K562 (cell line): ENCODE measurements around the gene KLHL14. TPM values are rescaled to one million over a fixed set of nuclear protein-coding genes. Genes with fewer than 3 reads are reported as not detected.

Experiments used
- ATAC-seq: fragments of 200-7000 bp; cut with Tn5 transposase; 3 replicates; pipeline ENCODE4 v1.9.1; 2020; ENCODE audit warnings: moderate library complexity
- BruUV-seq: library from RNA; stranded (reverse); fragments of 400-500 nt; replicated peaks from 2 replicates; lab custom pipeline; 2021; lab: Mats Ljungman, UMichigan
- CTCF ChIA-PET: fragments of 300-600 bp; formaldehyde crosslinking; extraction: SDS; loops from one replicate; lab custom pipeline; 2021; ENCODE audit warnings: low intra/inter-chr PET ratio; lab: Yijun Ruan, JAX
- POLR2A ChIA-PET: fragments of 300-600, 350-650 bp; sonication (Branson Sonifier 250); formaldehyde crosslinking; extraction: SDS; loops from one replicate; lab custom pipeline; 2021; ENCODE audit warnings: antibody characterized with exemption, inconsistent platforms; lab: Yijun Ruan, JAX
- DNase-seq, 4 experiments: peaks; one replicate each; pipeline versions ENCODE4 v3.0.0 to v3.0.0-alpha.2; 2011 to 2018; ENCODE audit warnings: low spot score in 3 of 4, mixed read lengths in 3 of 4; ENCODE audit errors: extremely low read depth in 1 of 4
- FAIRE-seq: peaks from 2 replicates; lab custom pipeline; 2011; peaks lifted over from hg19 to GRCh38; lab: Jason Lieb, UNC
- H2AFZ ChIP-seq: 2 replicates; pipeline ENCODE4 v1.6.0; 2011; ENCODE audit warnings: low read depth, low read length, control low read depth, inconsistent platforms
- H3K27ac ChIP-seq: fragments of 200-600 bp; 3 replicates; pipeline ENCODE4 v1.8.0; 2011; ENCODE audit warnings: low read depth, mild to moderate bottlenecking, control low read depth, inconsistent platforms, low read length, moderate library complexity, mixed read lengths; ENCODE audit errors: extremely low read depth
- H3K27me3 ChIP-seq, 2 experiments: fragments of 300-600 bp in 1 of 2; 2 replicates in 1 of 2; 3 replicates in 1 of 2; pipeline versions ENCODE4 v1.6.0 to v1.8.0; 2011; ENCODE audit warnings: inconsistent platforms in 2 of 2, low read length in 2 of 2, mild to moderate bottlenecking in 1 of 2, mixed read lengths in 1 of 2, moderate library complexity in 1 of 2; ENCODE audit not compliant: control insufficient read depth in 2 of 2, insufficient read depth in 2 of 2
- H3K36me3 ChIP-seq: fragments of 300-600 bp; 3 replicates; pipeline ENCODE4 v1.8.0; 2011; ENCODE audit warnings: mild to moderate bottlenecking, low read length, inconsistent platforms; ENCODE audit not compliant: control insufficient read depth, insufficient read depth
- H3K4me1 ChIP-seq, 2 experiments: fragments of 200-600 bp in 1 of 2; replicated peaks in 1 of 2; 2 replicates in 1 of 2; 3 replicates in 1 of 2; pipeline versions ENCODE4 v1.5.1 to v1.8.0; 2011; ENCODE audit warnings: inconsistent platforms in 2 of 2, low read length in 2 of 2, mild to moderate bottlenecking in 1 of 2, mixed read lengths in 1 of 2, moderate library complexity in 1 of 2; ENCODE audit not compliant: control insufficient read depth in 2 of 2, insufficient read depth in 2 of 2
- H3K4me2 ChIP-seq: 2 replicates; pipeline ENCODE4 v1.6.1; 2011; ENCODE audit warnings: low read length, control low read depth, inconsistent platforms, mixed read lengths; ENCODE audit not compliant: insufficient read depth
- H3K4me3 ChIP-seq: fragments of 200-600 bp; sonication (generic), shearing (Covaris generic); 2 replicates; pipeline ENCODE4 v1.5.1; 2016; ENCODE audit warnings: control low read depth, inconsistent platforms
- H3K79me2 ChIP-seq: fragments of 200-600 bp; 3 replicates; pipeline ENCODE4 v1.8.0; 2011; ENCODE audit warnings: low read length, inconsistent platforms; ENCODE audit not compliant: control insufficient read depth, insufficient read depth
- H3K9ac ChIP-seq, 2 experiments: 2 replicates each; pipeline versions ENCODE4 v1.6.0 to v1.6.1; 2011; ENCODE audit warnings: low read depth in 2 of 2, low read length in 2 of 2, control low read depth in 1 of 2, inconsistent platforms in 1 of 2, mild to moderate bottlenecking in 1 of 2, mixed read lengths in 1 of 2; ENCODE audit not compliant: insufficient read depth in 1 of 2
- H3K9me1 ChIP-seq: one replicate; pipeline ENCODE4 v1.6.0; 2011; ENCODE audit warnings: inconsistent platforms, mild to moderate bottlenecking, low read length, moderate library complexity; ENCODE audit not compliant: control insufficient read depth, insufficient read depth
- H3K9me3 ChIP-seq: replicated peaks from 2 replicates; pipeline ENCODE4 v1.5.1; 2011; ENCODE audit warnings: low read depth, low read length, inconsistent platforms; ENCODE audit not compliant: control insufficient read depth, insufficient read depth
- H4K20me1 ChIP-seq: replicated peaks from 2 replicates; pipeline ENCODE4 v1.6.1; 2011; ENCODE audit warnings: low read length, inconsistent platforms, mixed read lengths; ENCODE audit not compliant: control insufficient read depth, insufficient read depth
- BRD9 ChIP-seq: fragments of 450-650 bp; IDR thresholded peaks from 2 replicates; pipeline ENCODE4 v1.6.1; 2018; ENCODE audit warnings: low read depth; ENCODE audit not compliant: partially characterized antibody
- CLOCK ChIP-seq: fragments of 250-450 bp; sonication (Bioruptor Pico); IDR thresholded peaks from 2 replicates; pipeline ENCODE4 v1.4.0; 2020; ENCODE audit warnings: mild to moderate bottlenecking, moderate library complexity, borderline replicate concordance
- DPF2 ChIP-seq: fragments of 450-650 bp; IDR thresholded peaks from 2 replicates; pipeline ENCODE4 v1.6.1; 2016
- GTF2E2 ChIP-seq: fragments of 200-800 bp; sonication (Bioruptor generic); IDR thresholded peaks from 2 replicates; pipeline ENCODE4 v1.6.1; 2016; ENCODE audit warnings: missing genetic modification characterization, missing compliant biosample characterization
- GTF3C2 ChIP-seq: IDR thresholded peaks from 3 replicates; pipeline ENCODE4 v1.6.1; 2011; ENCODE audit warnings: borderline replicate concordance, mild to moderate bottlenecking, moderate library complexity; ENCODE audit not compliant: insufficient read length; ENCODE audit errors: extremely low read depth
- KDM2B ChIP-seq: fragments of 250-450 bp; sonication (Bioruptor Pico); IDR thresholded peaks from 2 replicates; pipeline ENCODE4 v1.8.0; 2021; ENCODE audit warnings: mild to moderate bottlenecking, moderate library complexity
- MXD1 ChIP-seq: fragments of 250-450 bp; sonication (Bioruptor Pico); IDR thresholded peaks from 2 replicates; pipeline ENCODE4 v1.8.0; 2021; ENCODE audit warnings: borderline replicate concordance, mild to moderate bottlenecking, moderate library complexity; ENCODE audit not compliant: poor library complexity, severe bottlenecking
- NFE2 ChIP-seq: IDR thresholded peaks from 2 replicates; pipeline ENCODE4 v1.6.1; 2014; ENCODE audit warnings: antibody characterized with exemption, low read depth
- PCBP2 ChIP-seq: fragments of 200-400 bp; formaldehyde crosslinking; IDR thresholded peaks from 2 replicates; pipeline ENCODE4 v1.6.1; 2018; ENCODE audit warnings: low read length, low read depth, mild to moderate bottlenecking, moderate library complexity; ENCODE audit not compliant: poor library complexity, severe bottlenecking
- SMARCB1 ChIP-seq: IDR thresholded peaks from 2 replicates; pipeline ENCODE4 v1.6.1; 2011; ENCODE audit warnings: improper control_type of control experiment, low read depth; ENCODE audit not compliant: insufficient read length
- TFAP4 ChIP-seq: sonication (generic); formaldehyde crosslinking; IDR thresholded peaks from 2 replicates; pipeline ENCODE4 v1.8.0; 2022; ENCODE audit warnings: missing genetic modification reagents, mild to moderate bottlenecking, moderate library complexity, borderline replicate concordance
- XRCC3 ChIP-seq: fragments of 450-650 bp; IDR thresholded peaks from 2 replicates; pipeline ENCODE4 v1.6.1; 2017; ENCODE audit warnings: mild to moderate bottlenecking, moderate library complexity
- ZFP30 ChIP-seq: fragments of 250-450 bp; sonication (Bioruptor Pico); IDR thresholded peaks from 2 replicates; pipeline ENCODE4 v1.8.0; 2022; ENCODE audit warnings: moderate library complexity, mild to moderate bottlenecking, inconsistent platforms, borderline replicate concordance
- ZNF384 ChIP-seq: IDR thresholded peaks from 2 replicates; pipeline ENCODE4 v1.6.1; 2012; ENCODE audit warnings: low read depth, low read length, improper control_type of control experiment
- ZNF507 ChIP-seq: conservative IDR thresholded peaks from 2 replicates; pipeline ENCODE4 v1.6.1; 2017; ENCODE audit warnings: missing genetic modification characterization, missing compliant biosample characterization
- WGBS: fragments of 100-300 bp; shearing (Covaris generic); methylation state at CpG from one replicate; pipeline ENCODE4 v1.1.6; 2016; ENCODE audit warnings: low coverage, mixed read lengths; ENCODE audit not compliant: insufficient coverage; ENCODE audit errors: missing lambda C conversion rate; 5-methylcytosine and 5-hydroxymethylcytosine counted together
- in situ Hi-C: fragments of 300-500 bp; cut with MboI; formaldehyde crosslinking; loops from 4 replicates; pipeline ENCODE4 v1.15.0; 2018; ENCODE audit warnings: inconsistent platforms, mixed read lengths
- intact Hi-C: fragments of 100-400 bp; cut with micrococcal nuclease; formaldehyde crosslinking; loops from 2 replicates; pipeline ENCODE4 v1.14.2; 2022
- polyA plus RNA-seq, 8 experiments: library from polyadenylated mRNA; depleted of rRNA in 4 of 8; stranded (reverse) in 5 of 8; unstranded in 3 of 8; fragments of >200 nt; fragmentation: Nextera tagmentation in 2 of 8; fragmentation: Illumina TruSeq in 1 of 8; extraction: Ambion mirVana in 2 of 8; extraction: Trizol in 1 of 8; gene quantifications; 2 replicates each; pipeline versions ENCODE4 v1.2.1 to v1.2.3, GENCODE V29; 2011 to 2014; ENCODE audit warnings: inconsistent platforms in 1 of 8, missing spikeins in 1 of 8
- total RNA-seq, 7 experiments: library from RNA; depleted of rRNA in 6 of 7; stranded (reverse); fragments of >200 nt in 6 of 7; fragmentation: Illumina TruSeq in 2 of 7; extraction: Trizol in 2 of 7; gene quantifications; 2 replicates each; pipeline versions ENCODE4 v1.2.1 to v1.2.3, GENCODE V29; 2011 to 2021; ENCODE audit warnings: low replicate concordance in 1 of 7

Gene KLHL14
- total and polyA plus RNA-seq, 9 of the 15 experiments (the other 6 are each of a cell fraction or from before 2014, with no cell fraction given), result not detected

- H3K9me1 ChIP-seq, result no peaks in the 10 kb centered on the region
- no peaks in the 10 kb centered on the region for H3K4me1 ChIP-seq
- no peaks in the 10 kb centered on the region for H3K9me3 ChIP-seq
- no peak overlapping the region for H3K4me2 ChIP-seq
- no peaks in the 10 kb centered on the region for H4K20me1 ChIP-seq
- ChIA-PET POLR2A (no interaction called here), CTCF (no interaction called here)
- intact Hi-C loops (no loop called here), in situ Hi-C loops (no loop called here)
- WGBS, result 4% methylated on average over 2 of the region's 2 CpGs
- H3K4me3 ChIP-seq, result no peak overlapping the region
- FAIRE-seq (no peak), DNase-seq (no peak), ATAC-seq (no peak)
- no peak overlapping the region for H3K9ac ChIP-seq
- H2AFZ ChIP-seq, result no peak overlapping the region
- no peak overlapping the region for H3K27ac ChIP-seq
- no peaks in the 10 kb centered on the region for H3K27me3 ChIP-seq
- no peaks in the 10 kb centered on the region for H3K36me3 ChIP-seq
- H3K79me2 ChIP-seq, result no peaks in the 10 kb centered on the region
- BruUV-seq, result no TSS peak
- TF ChIP-seq TFAP4 (CRISPR knock-in tag), result no peak
- no peak for TF ChIP-seq MXD1 (CRISPR knock-in tag)
- TF ChIP-seq ZNF384, result no peak
- no peak for TF ChIP-seq GTF2E2 (tag)
- TF ChIP-seq SMARCB1, result no peak
- no peak for TF ChIP-seq GTF3C2
- no peak for TF ChIP-seq NFE2
- no peak for TF ChIP-seq CLOCK
- no peak for TF ChIP-seq XRCC3
- TF ChIP-seq PCBP2, result no peak
- TF ChIP-seq KDM2B (CRISPR knock-in tag), result no peak
- TF ChIP-seq ZFP30 (CRISPR knock-in tag), result no peak
- TF ChIP-seq ZNF507 (tag), result no peak
- no peak for TF ChIP-seq DPF2
- TF ChIP-seq BRD9, result no peak
Observed at GRCh38 chr18:32674491-32674890, 98.3 kb downstream of the KLHL14 start.
